Immature natural killer cell (primary cell): Measurements from ENCODE around the gene ARMC7. TPM values are rescaled to one million over a fixed set of nuclear protein-coding genes. Genes with fewer than 3 reads are reported as not detected.
A peak's percentile ranks its signal among the peaks of the same experiment; 100 is the strongest.
"Not testable (repeated sequence)": the region's sequence is repeated elsewhere in the genome, so short reads cannot be mapped to it uniquely, and the experiment has no call there.

Experiments
- DNase-seq, 3 donors: peaks; one replicate each; pipeline ENCODE4 v3.0.0; 2022; ENCODE audit warnings: mixed read lengths in 1 of 3
- H3K27ac Mint-ChIP-seq, 6 donors: one replicate each; pipeline ENCODE4 v1.8.0; 2020; ENCODE audit warnings: mixed read lengths in 6 of 6, mild to moderate bottlenecking in 5 of 6, inconsistent platforms in 4 of 6, moderate library complexity in 3 of 6
- H3K27me3 Mint-ChIP-seq, 3 donors: one replicate each; pipeline ENCODE4 v1.8.0; 2020 to 2021; ENCODE audit warnings: low read depth in 3 of 3, mild to moderate bottlenecking in 3 of 3, mixed read lengths in 3 of 3, moderate library complexity in 3 of 3, inconsistent platforms in 1 of 3
- H3K36me3 Mint-ChIP-seq, 3 donors: one replicate each; pipeline ENCODE4 v1.8.0; 2020; ENCODE audit warnings: mixed read lengths in 3 of 3, inconsistent platforms in 2 of 3, mild to moderate bottlenecking in 2 of 3
- H3K4me1 Mint-ChIP-seq, 2 donors: one replicate each; pipeline ENCODE4 v1.8.0; 2020; ENCODE audit warnings: inconsistent platforms in 2 of 2, mild to moderate bottlenecking in 2 of 2, mixed read lengths in 2 of 2, moderate library complexity in 1 of 2
- H3K4me3 Mint-ChIP-seq, 5 donors: one replicate each; pipeline ENCODE4 v1.8.0; 2020; ENCODE audit warnings: mild to moderate bottlenecking in 5 of 5, mixed read lengths in 5 of 5, inconsistent platforms in 3 of 5, moderate library complexity in 3 of 5
- H3K9me3 Mint-ChIP-seq, 6 donors: one replicate each; pipeline ENCODE4 v1.8.0; 2020; ENCODE audit warnings: mild to moderate bottlenecking in 6 of 6, mixed read lengths in 6 of 6, inconsistent platforms in 4 of 6, moderate library complexity in 3 of 6
- polyA plus RNA-seq, 3 donors: library from polyadenylated mRNA; unstranded; fragments of 300-500 nt; fragmentation: Illumina TruSeq; gene quantifications; one replicate each; pipeline ENCODE4 v1.2.3, GENCODE V29; 2021

Gene ARMC7
- polyA plus RNA-seq, 3 donors from 2014 or later, result 0.57 to 7.5 (median 3.5) TPM

DNA sequence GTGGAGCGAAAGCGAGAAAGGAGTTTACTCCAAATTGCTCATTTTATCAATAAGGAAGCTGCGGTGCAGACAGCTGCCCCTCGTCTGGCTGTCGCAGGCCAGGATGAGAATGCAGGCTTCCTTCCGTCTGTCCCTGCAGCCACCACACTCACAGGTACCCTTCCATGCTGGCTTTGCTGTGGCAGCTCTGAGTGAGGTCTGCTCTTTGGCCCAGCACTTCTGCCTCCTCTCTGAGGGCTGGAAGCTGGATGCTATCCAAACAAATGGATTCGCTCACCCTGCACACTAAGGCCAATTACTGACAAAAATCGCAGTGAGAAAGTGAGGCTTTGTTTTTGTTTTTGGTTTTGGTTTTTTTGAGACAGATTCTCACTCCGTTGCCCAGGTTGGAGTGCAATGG is 7.0 kb downstream of the ARMC7 start:
- Mint-ChIP-seq H3K27ac (peak overlapping the region in 2 of 6 donors; percentile 12 to 61), H3K27me3 (peaks cover 0 to 2% (median 0%) of the 10 kb centered on the region in 3 donors), H3K36me3 (peaks cover 4 to 19% (median 13%) of the 10 kb centered on the region in 3 donors), H3K9me3 (no peaks in the 10 kb centered on the region), H3K4me3 (no peak overlapping the region), H3K4me1 (peaks cover 21 to 28% of the 10 kb centered on the region in 2 donors)
- no peak for DNase-seq

DNA sequence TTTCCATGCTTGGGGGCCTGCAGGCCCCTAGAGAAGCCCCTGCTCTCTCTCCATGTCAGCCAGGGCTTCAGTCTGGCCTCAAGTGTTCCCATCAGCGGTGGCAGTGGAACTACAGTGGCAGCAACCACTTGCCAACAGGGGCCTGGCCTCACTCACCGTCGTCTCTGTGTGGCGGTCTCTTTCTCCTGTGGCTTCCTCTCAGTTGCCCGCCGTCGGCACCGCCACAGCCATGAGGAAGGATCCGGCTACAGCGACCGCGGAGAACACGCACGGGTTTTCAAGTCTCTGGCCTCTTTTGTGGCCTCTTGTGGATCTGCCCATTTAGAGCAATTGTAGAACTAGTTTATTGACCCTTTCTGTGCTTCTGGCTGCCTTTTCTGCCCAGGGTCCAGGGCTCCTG is 8.5 kb downstream of the ARMC7 start:
- no peak overlapping the region for H3K4me3 Mint-ChIP-seq
- H3K9me3 Mint-ChIP-seq, result no peaks in the 10 kb centered on the region
- H3K36me3 Mint-ChIP-seq, result peaks cover 4 to 19% (median 8%) of the 10 kb centered on the region in 3 donors
- H3K27ac Mint-ChIP-seq, result no peak overlapping the region
- H3K27me3 Mint-ChIP-seq, result peaks cover 0 to 2% (median 0%) of the 10 kb centered on the region in 3 donors
- peaks cover 15 to 21% of the 10 kb centered on the region in 2 donors for H3K4me1 Mint-ChIP-seq
- DNase-seq, result no peak

DNA sequence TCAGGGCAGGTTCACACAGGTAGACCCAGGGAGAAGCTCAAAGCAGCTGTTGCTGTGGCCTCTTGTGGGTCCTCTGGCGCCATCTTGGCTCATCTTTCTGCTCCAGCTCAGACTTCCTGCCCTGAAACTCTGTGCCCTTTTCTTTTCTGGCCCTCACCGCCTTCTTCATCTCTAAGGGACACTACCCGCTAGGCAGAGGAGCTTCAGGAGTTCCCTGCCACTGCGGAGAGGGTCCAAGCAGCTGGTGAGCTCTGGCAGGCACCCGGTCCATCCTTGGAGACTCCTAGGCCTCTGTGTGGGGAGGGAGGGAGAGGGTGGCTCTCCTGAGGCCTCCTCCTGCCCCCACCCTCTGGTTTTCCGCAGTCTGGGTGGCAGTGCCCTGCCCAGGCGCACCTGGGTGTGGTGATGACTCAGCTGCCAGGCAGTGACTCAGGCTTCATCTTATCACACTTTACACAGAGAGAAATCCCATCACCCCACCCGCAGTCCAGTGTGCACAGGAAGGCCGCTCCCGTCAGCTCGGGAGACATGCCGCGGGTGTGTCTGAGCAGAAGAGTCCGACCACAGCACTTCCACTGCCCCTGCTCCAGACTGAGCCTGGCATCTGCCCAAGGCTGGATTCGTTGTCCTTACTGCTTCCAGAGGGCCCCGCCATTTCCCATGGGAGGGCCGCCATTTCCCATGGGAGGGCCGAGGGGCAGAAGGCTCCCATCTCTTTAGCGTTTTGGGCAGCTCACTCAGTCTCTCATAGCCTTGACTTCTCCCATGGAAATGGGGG is 14.5 kb downstream of the ARMC7 start:
- Mint-ChIP-seq H3K36me3 (peaks cover 4 to 8% (median 8%) of the 10 kb centered on the region in 3 donors), H3K4me3 (peak overlapping the region in 4 of 5 donors; percentile 9 to 49 (median 34)), H3K27ac (peak overlapping the region in 5 of 6 donors; percentile 48 to 77 (median 57)), H3K9me3 (no peaks in the 10 kb centered on the region), H3K27me3 (peaks cover 0 to 6% (median 2%) of the 10 kb centered on the region in 3 donors), H3K4me1 (peaks cover 27 to 32% of the 10 kb centered on the region in 2 donors)
- DNase-seq, result no peak

DNA sequence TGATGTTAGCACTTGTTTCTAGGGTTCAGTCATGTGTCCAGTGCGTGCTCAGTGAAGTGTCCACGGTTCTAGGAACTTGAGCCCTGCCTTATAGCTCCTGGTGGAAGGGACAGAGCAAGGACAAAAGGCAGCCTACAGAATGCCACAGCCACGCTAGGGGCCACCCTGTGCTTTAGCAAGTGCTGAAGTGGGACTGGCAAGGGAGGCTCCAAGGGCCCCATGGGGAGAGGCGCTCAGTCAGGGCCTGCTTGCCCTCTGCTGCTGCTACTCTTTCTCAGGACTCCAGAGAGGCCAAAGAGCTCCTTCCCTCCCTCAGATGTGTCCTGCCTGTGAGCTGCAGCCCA is 15.0 kb downstream of the ARMC7 start:
- H3K4me1 Mint-ChIP-seq, result peaks cover 30 to 32% of the 10 kb centered on the region in 2 donors
- no peaks in the 10 kb centered on the region for H3K9me3 Mint-ChIP-seq
- H3K27ac Mint-ChIP-seq, result peak overlapping the region in 4 of 6 donors; percentile 16 to 77 (median 53)
- peaks cover 4 to 8% (median 8%) of the 10 kb centered on the region in 3 donors for H3K36me3 Mint-ChIP-seq
- no peak for DNase-seq
- peak overlapping the region in 4 of 5 donors; percentile 9 to 49 (median 34) for H3K4me3 Mint-ChIP-seq
- H3K27me3 Mint-ChIP-seq, result peaks cover 0 to 6% (median 2%) of the 10 kb centered on the region in 3 donors

DNA sequence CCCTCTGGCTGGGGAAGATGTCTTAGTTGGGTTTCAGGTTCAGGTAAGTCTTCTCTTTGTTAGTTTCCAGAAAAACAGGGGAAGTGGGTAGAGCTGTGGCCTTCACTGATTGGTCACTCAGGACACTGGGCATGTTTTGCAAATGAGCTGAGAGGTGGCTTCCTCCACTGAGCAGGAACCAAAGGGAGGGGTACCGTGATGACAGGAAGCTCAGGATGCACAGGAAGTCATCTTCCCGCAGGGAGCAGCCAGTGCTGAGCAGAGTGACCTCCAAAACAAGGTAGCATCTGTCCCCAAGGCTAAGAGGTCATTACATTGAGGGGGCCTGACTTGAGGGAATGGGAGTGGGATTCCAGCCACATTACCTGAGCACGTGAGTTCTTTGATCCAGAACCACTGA is 16.2 kb downstream of the ARMC7 start:
- DNase-seq, result no peak
- Mint-ChIP-seq H3K4me1 (peaks cover 35 to 37% of the 10 kb centered on the region in 2 donors), H3K9me3 (no peaks in the 10 kb centered on the region)

DNA sequence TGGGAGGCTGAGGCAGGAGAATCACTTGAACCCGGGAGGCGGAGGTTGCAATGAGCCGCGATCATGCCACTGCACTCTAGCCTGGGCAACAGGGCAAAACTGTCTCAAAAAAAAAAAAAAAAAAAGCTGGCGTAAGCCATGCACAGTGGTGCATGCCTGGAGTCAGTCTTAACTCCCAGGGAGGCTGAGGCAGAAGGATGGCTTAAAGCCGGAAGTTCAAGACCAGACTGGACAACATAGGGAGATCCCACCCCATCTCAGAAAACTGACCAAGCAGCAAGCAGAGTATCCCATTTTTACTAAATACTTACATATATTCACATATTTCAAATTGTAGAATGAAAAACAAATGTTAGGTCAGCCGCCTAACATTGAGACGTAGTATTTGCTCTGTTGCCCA is 17.2 kb downstream of the ARMC7 start:
- Mint-ChIP-seq H3K9me3 (no peaks in the 10 kb centered on the region), H3K4me1 (peaks cover 36 to 38% of the 10 kb centered on the region in 2 donors), H3K36me3 (no peaks in the 10 kb centered on the region), H3K4me3 (no peak overlapping the region), H3K27me3 (peaks cover 0 to 6% (median 2%) of the 10 kb centered on the region in 3 donors), H3K27ac (no peak overlapping the region)
- DNase-seq, result no peak

More for the DNA sequence above, 16.2 kb downstream of the ARMC7 start:
- Mint-ChIP-seq H3K36me3 (peaks cover under 1 to 6% (median 1%) of the 10 kb centered on the region in 3 donors), H3K27ac (peak overlapping the region in 4 of 6 donors; percentile 14 to 75 (median 52)), H3K27me3 (peaks cover 0 to 6% (median 2%) of the 10 kb centered on the region in 3 donors), H3K4me3 (no peak overlapping the region)

DNA sequence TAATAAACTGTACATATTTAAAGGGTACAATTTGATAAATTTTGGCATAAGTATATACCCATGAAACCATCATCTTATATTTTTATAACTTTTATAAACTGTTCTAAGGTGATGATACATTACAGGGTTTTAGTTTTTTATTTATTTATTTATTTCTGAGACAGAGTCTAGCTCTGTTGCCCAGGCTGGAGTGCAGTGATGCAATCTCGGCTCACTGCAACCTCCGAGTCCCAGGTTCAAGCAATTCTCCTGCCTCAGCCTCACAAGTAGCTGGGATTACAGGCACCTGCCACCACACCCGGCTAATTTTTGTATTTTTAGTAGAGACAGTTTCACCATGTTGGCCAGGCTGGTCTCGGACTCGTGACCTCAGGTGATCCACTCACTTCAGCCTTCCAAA is 18.2 kb downstream of the ARMC7 start:
- not testable (repeated sequence) for DNase-seq, H3K9me3 Mint-ChIP-seq, H3K36me3 Mint-ChIP-seq, H3K27me3 Mint-ChIP-seq
- H3K4me3 Mint-ChIP-seq, result peak overlapping the region in 1 of 5 donors; percentile 29
- peaks cover 41 to 43% of the 10 kb centered on the region in 2 donors for H3K4me1 Mint-ChIP-seq
- peak overlapping the region in 1 of 6 donors; percentile 29 for H3K27ac Mint-ChIP-seq

DNA sequence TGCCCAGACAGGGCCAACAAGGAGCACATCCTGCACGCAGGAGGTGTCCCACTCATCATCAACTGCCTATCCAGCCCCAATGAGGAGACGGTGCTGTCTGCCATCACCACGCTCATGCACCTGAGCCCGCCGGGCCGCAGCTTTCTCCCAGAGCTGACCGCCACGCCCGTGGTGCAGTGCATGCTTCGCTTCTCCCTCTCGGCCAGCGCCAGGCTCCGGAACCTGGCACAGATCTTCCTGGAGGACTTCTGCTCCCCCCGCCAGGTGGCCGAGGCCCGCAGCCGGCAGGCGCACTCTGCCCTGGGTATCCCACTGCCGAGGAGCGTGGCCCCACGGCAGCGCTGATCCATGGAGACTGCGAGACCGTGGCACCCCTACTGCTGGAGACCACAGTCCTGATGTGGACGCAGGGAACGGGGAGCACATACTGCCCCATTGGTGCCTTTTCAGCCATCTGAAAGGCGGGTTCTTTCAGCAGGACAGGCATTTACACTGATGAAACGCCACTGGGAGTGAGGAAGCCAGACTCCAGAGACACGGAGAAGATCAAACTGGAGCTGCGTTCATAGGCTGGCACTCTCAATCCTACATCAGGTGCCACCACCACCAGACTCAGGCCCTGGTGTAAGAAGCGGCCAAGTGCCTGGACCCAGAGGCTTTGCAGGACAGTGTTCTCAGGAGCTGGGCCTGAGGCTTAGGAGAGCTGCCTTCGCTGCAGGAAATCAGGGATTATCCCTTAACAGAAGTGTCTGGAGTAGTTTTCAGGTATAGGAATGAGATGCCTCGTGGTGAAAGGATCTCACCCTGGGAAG is 19.1 kb downstream of the ARMC7 start:
- Mint-ChIP-seq H3K36me3 (no peaks in the 10 kb centered on the region), H3K4me1 (peaks cover 37 to 40% of the 10 kb centered on the region in 2 donors)

DNA sequence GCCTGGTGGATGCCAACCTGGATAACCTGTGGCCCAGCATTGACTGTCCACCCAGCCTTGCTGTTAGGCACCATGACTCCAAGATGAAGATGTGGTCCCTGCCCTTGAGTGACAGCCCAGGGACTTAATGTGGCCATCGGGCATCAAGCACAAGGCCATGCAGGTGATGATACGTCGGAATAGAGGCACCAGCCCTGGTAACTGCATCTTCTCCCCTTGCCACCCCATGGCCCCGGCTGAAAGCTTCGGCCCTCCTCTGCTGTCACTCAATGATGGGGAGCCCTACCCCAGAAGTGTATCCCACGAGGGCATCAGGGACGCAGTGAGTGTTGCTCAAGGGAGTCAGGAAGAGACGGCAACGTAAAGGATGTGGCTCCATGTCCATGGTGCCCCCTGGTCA is 19.8 kb downstream of the ARMC7 start:
- Mint-ChIP-seq H3K27me3 (peaks cover 1 to 2% (median 2%) of the 10 kb centered on the region in 3 donors), H3K27ac (peak overlapping the region in 4 of 6 donors; percentile 14 to 74 (median 54)), H3K4me3 (peak overlapping the region; percentile 23 to 62 (median 53)), H3K4me1 (peaks cover 30 to 33% of the 10 kb centered on the region in 2 donors), H3K9me3 (no peaks in the 10 kb centered on the region), H3K36me3 (no peaks in the 10 kb centered on the region)
- DNase-seq, result no peak

More for the DNA sequence above, 19.1 kb downstream of the ARMC7 start:
- Mint-ChIP-seq H3K9me3 (no peaks in the 10 kb centered on the region), H3K27ac (no peak overlapping the region), H3K4me3 (peak overlapping the region in 4 of 5 donors; percentile 4 to 62 (median 46)), H3K27me3 (peaks cover 2 to 5% (median 2%) of the 10 kb centered on the region in 3 donors)
- no peak for DNase-seq

DNA sequence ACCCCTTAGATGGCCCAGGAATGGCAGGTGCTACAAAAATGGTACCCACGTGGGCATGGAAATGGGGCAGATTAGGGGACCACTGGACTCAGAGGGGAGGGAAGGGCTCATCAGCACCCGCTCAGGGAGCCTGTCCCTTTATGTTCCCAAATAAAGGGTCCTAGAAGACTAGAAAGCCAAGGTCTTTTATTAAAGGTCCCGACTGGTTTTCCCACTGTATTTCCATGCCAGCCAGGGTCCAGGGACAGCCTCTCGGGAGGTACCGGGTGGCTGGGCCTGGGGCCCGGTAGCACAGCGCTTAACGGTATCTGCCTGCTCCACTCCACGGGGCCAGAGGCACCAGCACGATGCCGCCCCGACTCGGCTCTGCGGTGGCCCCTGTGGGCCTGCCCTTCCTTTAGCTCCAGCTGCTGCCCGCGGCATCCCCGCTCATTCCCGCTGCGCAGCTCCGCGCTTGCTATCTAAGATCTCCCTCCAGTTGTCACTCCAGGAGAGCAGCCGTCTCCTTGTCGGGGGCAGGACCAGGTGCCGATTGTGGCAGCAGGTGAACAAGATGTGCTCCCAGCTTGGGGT is 20.4 kb downstream of the ARMC7 start:
- H3K9me3 Mint-ChIP-seq, result no peaks in the 10 kb centered on the region
- DNase-seq, result no peak
- H3K27me3 Mint-ChIP-seq, result peaks cover 2% of the 10 kb centered on the region in 3 donors
- no peaks in the 10 kb centered on the region for H3K36me3 Mint-ChIP-seq
- H3K27ac Mint-ChIP-seq, result peak overlapping the region; percentile 14 to 89 (median 83)
- peak overlapping the region; percentile 86 to 91 (median 89) for H3K4me3 Mint-ChIP-seq
- peaks cover 24 to 27% of the 10 kb centered on the region in 2 donors for H3K4me1 Mint-ChIP-seq

DNA sequence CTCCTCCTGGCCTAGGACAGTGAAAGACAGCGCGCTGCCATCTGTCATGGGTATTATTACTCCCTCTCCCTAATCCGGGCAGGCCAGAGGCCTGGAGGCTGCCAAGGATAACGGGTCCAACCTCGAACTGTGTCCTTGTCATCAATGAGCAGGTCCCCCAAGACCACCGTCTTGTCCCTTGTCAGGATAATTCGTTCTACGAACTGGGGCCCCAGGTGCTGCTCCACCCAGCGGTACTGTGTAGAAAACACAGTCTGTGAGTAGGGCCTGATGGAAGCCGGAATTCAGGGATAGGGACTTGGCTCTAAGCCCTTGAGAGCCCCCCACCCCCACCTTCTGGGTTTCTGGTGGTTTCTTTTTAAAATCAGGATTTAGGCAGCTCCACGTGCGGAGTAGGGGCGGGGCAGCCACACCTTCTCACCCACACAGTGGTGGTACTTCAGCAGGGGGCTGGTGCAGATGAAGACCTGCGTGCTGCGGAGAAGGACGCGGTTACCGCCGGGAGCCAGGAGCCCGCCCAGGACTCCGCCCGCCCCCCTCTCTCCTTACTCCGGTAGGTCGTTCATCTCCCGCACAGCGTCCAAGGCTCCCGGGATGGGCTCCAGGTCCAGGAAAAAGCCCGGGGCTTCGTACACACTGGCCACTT is 21.0 kb downstream of the ARMC7 start:
- peak overlapping the region; percentile 86 to 91 (median 89) for H3K4me3 Mint-ChIP-seq
- peak overlapping the region; percentile 73 to 89 (median 86) for H3K27ac Mint-ChIP-seq
- H3K4me1 Mint-ChIP-seq, result peaks cover 23 to 24% of the 10 kb centered on the region in 2 donors
- H3K36me3 Mint-ChIP-seq, result peaks cover 0 to 2% (median 0%) of the 10 kb centered on the region in 3 donors
- peaks cover 2 to 4% (median 2%) of the 10 kb centered on the region in 3 donors for H3K27me3 Mint-ChIP-seq
- H3K9me3 Mint-ChIP-seq, result no peaks in the 10 kb centered on the region
- peak in 2 of 3 donors; percentile 23 to 29 for DNase-seq

DNA sequence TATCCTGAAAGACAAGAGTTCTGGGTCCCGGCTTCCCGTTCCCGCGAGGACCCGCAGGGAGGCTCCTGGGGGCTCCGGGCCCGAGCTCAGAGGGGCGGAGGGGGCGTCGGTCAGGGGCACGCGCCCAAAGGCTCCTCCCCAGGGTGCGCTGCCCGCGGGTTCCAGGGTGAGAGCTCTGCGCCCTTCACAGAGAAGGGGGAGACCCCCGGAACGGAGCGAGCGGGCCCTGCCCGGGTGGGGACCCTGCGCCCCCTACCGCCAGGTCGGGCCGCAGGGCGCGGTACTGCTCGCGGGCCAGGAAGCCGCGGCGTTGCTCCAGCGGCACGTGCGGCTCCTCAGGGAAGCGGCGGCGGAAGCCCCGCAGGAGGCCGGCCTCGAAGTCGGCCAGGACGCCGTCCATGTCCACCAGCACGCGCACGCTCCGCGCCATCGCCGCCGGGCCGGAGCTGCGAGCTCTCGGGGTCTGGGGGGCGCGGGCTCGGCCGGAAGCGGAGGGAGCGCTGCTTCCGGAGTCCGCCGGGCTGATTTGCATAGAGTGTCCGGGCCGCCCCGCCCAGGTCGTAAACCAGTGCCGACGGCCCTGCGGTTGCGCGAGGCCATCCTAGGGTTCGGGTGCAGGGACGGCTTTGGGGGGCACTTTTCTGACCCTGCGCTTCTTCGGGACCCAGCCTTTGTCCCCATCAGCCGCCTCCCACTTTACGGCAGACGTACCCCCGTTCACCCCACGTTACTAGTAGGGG is 21.7 kb downstream of the ARMC7 start, which contains the start of gene NT5C:
Gene NT5C (minus strand): TSS at position 465 of the 740 bp plus-strand sequence. CDS start 35 bp downstream, at position 430.
- peaks cover 18 to 20% of the 10 kb centered on the region in 2 donors for H3K4me1 Mint-ChIP-seq
- H3K27ac Mint-ChIP-seq, result peak within 1 kb of the TSS; percentile 82 to 93 (median 90)
- peak; percentile 74 to 75 (median 75) for DNase-seq
- peaks cover 0 to 3% (median 0%) of the 10 kb centered on the region in 3 donors for H3K36me3 Mint-ChIP-seq
- peaks cover 2 to 4% (median 2%) of the 10 kb centered on the region in 3 donors for H3K27me3 Mint-ChIP-seq
- no peaks in the 10 kb centered on the region for H3K9me3 Mint-ChIP-seq
- peak within 1 kb of the TSS; percentile 91 to 92 (median 92) for H3K4me3 Mint-ChIP-seq
